ENCODE results near the gene GALNT2. TPM values are rescaled to one million over a fixed set of nuclear protein-coding genes. Genes with fewer than 3 reads are reported as not detected.

Gene GALNT2
- total RNA-seq, 1 experiment from 2014 or later = 141 TPM

DNA sequence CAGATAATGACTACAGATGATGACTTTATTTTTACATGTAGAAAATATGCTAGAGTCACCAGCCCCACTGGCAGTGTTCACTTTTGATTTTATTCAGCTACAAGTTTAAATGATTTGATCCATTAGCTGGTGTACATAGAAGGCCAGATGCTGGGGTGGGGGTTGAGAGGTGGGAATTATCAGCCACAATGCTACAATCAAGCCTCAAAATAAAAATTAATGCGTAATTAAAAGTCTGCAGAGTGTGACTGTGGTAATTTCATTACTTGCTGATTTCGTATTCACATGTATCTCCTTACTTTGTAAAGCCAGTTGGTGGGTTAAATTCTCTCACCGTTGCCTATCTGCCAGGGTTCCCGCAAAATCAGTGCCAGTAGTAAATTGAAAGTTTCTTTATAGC, 109.3 kb downstream of the GALNT2 start:
- Mint-ChIP-seq H3K27me3 (ENCODE audit: unreplicated experiment) (no peaks in the 10 kb centered on the region), H3K4me1 (ENCODE audit: low read depth, unreplicated experiment) (peaks cover 18% of the 10 kb centered on the region), H3K4me3 (ENCODE audit: low read depth, unreplicated experiment) (no peak overlapping the region), H3K36me3 (ENCODE audit: insufficient read depth, unreplicated experiment) (no peaks in the 10 kb centered on the region), H3K27ac (ENCODE audit: unreplicated experiment) (no peak overlapping the region), H3K9me3 (ENCODE audit: low read depth, unreplicated experiment) (no peaks in the 10 kb centered on the region)
- CTCF ChIA-PET = no interaction called here
- intact Hi-C loops (cut with micrococcal nuclease; ENCODE audit: unreplicated experiment) = no loop called here
- TF ChIP-seq, protein P1, sequence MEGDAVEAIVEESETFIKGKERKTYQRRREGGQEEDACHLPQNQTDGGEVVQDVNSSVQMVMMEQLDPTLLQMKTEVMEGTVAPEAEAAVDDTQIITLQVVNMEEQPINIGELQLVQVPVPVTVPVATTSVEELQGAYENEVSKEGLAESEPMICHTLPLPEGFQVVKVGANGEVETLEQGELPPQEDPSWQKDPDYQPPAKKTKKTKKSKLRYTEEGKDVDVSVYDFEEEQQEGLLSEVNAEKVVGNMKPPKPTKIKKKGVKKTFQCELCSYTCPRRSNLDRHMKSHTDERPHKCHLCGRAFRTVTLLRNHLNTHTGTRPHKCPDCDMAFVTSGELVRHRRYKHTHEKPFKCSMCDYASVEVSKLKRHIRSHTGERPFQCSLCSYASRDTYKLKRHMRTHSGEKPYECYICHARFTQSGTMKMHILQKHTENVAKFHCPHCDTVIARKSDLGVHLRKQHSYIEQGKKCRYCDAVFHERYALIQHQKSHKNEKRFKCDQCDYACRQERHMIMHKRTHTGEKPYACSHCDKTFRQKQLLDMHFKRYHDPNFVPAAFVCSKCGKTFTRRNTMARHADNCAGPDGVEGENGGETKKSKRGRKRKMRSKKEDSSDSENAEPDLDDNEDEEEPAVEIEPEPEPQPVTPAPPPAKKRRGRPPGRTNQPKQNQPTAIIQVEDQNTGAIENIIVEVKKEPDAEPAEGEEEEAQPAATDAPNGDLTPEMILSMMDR (IDR thresholded peaks at IDR 0.05; ENCODE audit: unreplicated experiment) = no peak
- BruUV-seq (replicated peaks) = no TSS peak
- DNase-seq = no peak

DNA sequence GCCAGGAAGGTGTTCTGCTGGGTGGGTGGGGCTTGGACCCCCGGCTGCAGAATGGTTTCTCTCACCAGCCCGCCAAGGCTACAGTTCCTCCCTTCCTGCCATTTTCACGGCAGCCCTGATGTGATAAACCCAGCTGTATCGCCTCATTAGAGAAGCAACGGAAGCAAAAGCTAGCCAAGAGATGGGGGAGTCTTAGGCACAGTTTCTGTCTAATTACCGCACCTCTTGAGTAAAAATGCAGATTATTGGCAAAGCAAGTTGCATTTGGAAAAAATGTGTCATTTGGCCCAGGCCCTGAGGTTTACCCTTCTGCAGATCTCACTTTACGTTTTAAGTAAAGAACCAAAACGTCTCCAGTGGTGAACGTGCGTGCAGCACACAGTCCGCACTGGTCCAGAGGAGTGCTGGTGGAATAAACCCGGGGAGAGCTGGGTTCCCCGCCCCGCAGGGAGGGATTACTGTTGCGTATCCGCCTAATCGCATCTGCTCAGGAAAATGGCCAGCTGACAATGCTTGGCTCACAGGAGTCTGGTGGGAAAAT, 109.9 kb downstream of the GALNT2 start:
- no peaks in the 10 kb centered on the region for H3K27me3 Mint-ChIP-seq (ENCODE audit: unreplicated experiment)
- TF ChIP-seq, protein P1 (IDR thresholded peaks at IDR 0.05; ENCODE audit: unreplicated experiment) = no peak
- peaks cover 18% of the 10 kb centered on the region for H3K4me1 Mint-ChIP-seq (ENCODE audit: low read depth, unreplicated experiment)
- H3K36me3 Mint-ChIP-seq (ENCODE audit: insufficient read depth, unreplicated experiment) = no peaks in the 10 kb centered on the region
- H3K27ac Mint-ChIP-seq (ENCODE audit: unreplicated experiment) = no peak overlapping the region
- CTCF ChIA-PET = interaction anchor here (1.1 kb wide), 1 partner anchor 9 kb away, joined by 3 read pairs; no protein-coding TSS in a partner anchor
- no peak overlapping the region for H3K4me3 Mint-ChIP-seq (ENCODE audit: low read depth, unreplicated experiment)
- BruUV-seq (replicated peaks) = no TSS peak
- intact Hi-C loops (cut with micrococcal nuclease; ENCODE audit: unreplicated experiment) = no loop called here
- H3K9me3 Mint-ChIP-seq (ENCODE audit: low read depth, unreplicated experiment) = no peaks in the 10 kb centered on the region
- no peak for DNase-seq

DNA sequence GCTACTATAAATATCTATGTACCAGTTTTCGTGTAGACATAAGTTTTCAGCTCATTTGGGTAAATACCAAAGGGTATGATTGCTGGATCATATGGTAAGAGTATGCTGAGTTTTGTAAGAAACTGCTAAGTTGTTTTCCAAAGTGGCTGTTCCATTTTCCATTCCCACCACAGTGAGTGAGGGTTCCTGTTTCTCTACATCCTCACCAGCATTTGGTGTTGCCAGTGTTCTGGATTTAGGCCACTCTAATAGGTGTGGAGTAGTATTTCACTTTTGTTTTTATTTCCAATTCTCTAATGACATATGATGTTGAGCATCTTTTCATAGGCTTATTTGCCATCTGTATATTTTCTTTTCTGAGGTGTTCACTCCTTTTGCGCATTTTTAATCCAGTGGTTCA, 112.2 kb downstream of the GALNT2 start:
- intact Hi-C loops (cut with micrococcal nuclease; ENCODE audit: unreplicated experiment) = no loop called here
- no peaks in the 10 kb centered on the region for H3K9me3 Mint-ChIP-seq (ENCODE audit: low read depth, unreplicated experiment)

DNA sequence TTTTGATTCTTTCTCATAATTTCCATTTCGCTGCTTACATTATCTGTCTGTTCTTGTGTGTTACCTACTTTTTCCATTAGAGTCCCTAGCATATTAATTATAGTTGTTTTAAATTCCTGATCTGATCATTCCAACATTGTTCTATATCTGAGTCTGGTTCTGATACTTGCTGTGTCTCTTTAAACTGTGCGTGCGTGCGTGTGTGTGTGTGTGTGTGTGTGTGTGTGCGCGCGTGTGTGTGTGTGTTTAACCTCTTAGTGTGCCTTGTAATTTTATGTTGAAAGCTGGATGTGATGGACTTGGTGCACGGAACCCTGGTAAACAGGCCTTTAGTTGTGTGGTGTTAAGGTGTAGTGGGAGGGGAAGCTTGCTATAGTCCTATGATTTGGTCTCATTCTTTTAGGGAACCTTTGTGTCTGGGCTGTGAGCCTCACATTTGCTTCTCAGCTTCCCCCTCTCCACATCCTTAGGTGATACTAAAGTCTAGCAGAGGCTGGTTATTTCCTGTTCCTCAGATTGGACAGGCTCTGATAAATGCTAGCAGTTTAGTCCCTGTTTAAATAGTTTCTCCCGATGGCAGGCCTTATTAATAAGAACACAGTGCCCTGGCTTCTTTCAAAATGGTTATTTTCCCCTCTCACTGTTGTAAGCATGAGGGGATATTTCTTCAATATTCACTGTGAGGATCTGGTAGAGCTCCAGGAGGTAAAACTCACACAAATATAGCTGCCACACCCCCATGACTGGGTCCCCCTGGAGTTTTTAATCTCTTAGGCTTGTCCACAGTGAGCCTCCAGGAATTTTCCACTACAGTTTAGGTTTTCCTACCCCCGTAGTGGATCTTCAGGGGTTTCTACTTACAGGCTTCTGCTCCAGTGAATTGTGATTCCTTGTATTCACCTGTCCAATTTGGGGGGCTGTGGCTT, 118.3 kb downstream of the GALNT2 start:
- BruUV-seq (replicated peaks) = no TSS peak
- Mint-ChIP-seq H3K9me3 (ENCODE audit: low read depth, unreplicated experiment) (no peaks in the 10 kb centered on the region), H3K36me3 (ENCODE audit: insufficient read depth, unreplicated experiment) (peaks cover 11% of the 10 kb centered on the region), H3K4me1 (ENCODE audit: low read depth, unreplicated experiment) (peaks cover 31% of the 10 kb centered on the region), H3K27ac (ENCODE audit: unreplicated experiment) (peak overlapping the region; percentile 0), H3K27me3 (ENCODE audit: unreplicated experiment) (no peaks in the 10 kb centered on the region), H3K4me3 (ENCODE audit: low read depth, unreplicated experiment) (peak overlapping the region; percentile 28)
- CTCF ChIA-PET = interaction anchor here (1.2 to 1.6 kb wide), 4 partner anchors 8 to 79 kb away, joined by 3 to 5 read pairs (median 4); no protein-coding TSS in a partner anchor
- intact Hi-C loops (cut with micrococcal nuclease; ENCODE audit: unreplicated experiment) = no loop called here
- DNase-seq = no peak
- TF ChIP-seq, protein P1 (IDR thresholded peaks at IDR 0.05; ENCODE audit: unreplicated experiment) = no peak

More for the DNA sequence above, 112.2 kb downstream of the GALNT2 start:
- Mint-ChIP-seq H3K27ac (ENCODE audit: unreplicated experiment) (no peak overlapping the region), H3K4me3 (ENCODE audit: low read depth, unreplicated experiment) (no peak overlapping the region), H3K36me3 (ENCODE audit: insufficient read depth, unreplicated experiment) (no peaks in the 10 kb centered on the region), H3K4me1 (ENCODE audit: low read depth, unreplicated experiment) (peaks cover 17% of the 10 kb centered on the region), H3K27me3 (ENCODE audit: unreplicated experiment) (no peaks in the 10 kb centered on the region)
- DNase-seq = no peak
- BruUV-seq (replicated peaks) = no TSS peak
- CTCF ChIA-PET = interaction anchor here (0.7 kb wide), 1 partner anchor 54 kb away, joined by 5 read pairs; no protein-coding TSS in a partner anchor
- TF ChIP-seq, protein P1 (IDR thresholded peaks at IDR 0.05; ENCODE audit: unreplicated experiment) = no peak

Measured in Calu3 (cell line).